GM18907 (cell line): ENCODE data around the gene GET3.
A peak's percentile ranks its signal among the peaks of the same experiment; 100 is the strongest.
"Not testable (repeated sequence)": the region's sequence is repeated elsewhere in the genome, so short reads cannot be mapped to it uniquely, and the experiment has no call there.

ENCODE experiments used
- ATAC-seq: cut with Tn5 transposase; IDR thresholded peaks from one replicate; pipeline ENCODE4 v1.9.1; 2021; ENCODE audit warnings: mild to moderate bottlenecking, moderate library complexity; ENCODE audit not compliant: unreplicated experiment

Gene GET3

DNA sequence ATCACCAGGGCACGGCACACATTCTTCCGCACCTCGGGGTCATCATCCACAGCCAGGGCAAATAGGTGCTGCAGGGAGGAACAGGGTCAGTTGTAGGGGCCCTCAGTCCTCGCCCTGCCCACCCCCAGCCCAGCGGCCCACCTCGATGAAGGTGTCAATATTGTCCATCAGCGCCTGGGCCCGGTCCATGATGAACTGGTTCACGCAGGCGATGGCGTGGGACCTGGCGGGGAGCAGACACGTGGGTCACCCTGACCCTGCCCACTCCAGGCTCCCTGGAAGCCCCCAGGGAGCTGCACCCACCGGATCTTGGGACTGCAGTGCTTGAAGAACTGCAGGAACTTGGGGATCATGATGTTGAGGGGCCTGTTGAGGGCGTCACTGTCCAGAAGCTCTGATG, 22.2 kb upstream of the GET3 start:
- ATAC-seq, result no peak

DNA sequence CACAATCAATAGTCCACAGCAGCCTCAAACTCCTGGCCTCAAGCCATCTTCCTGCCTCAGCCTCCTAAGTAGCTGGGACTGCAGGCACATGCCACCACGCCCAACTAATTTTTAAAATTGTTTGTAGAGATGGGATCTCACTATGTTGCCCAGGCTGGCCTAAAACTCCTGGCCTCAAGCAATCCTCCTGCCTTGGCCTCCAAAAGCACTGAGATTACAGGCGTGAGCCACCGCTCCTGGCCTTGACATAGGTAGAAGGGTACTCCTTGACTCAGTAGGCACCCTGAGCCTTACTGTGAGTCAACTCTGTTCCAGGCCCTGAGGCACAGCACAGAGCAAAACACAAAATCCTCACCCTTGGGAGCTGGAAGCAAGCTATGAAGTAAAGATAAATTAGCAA, 21.4 kb upstream of the GET3 start:
- no peak for ATAC-seq

DNA sequence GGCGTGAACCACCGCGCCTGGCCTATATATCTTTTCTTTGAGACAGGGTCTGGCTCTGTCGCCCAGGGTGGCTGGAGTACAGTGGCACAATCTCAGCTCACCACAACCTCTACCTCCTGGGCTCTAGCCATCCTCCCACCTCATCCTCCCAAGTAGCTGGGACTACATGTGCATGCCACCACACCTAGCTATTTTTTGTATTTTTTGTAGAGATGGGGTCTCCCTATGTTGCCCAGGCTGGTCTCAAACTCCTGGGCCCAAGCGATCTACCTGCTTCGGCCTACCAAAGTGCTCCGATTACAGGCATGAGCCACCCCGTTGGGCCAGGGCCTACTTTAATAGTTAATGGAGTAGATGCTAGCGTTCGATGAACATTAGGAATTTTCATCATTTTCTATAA, 17.0 kb upstream of the GET3 start:
- ATAC-seq, result no peak

DNA sequence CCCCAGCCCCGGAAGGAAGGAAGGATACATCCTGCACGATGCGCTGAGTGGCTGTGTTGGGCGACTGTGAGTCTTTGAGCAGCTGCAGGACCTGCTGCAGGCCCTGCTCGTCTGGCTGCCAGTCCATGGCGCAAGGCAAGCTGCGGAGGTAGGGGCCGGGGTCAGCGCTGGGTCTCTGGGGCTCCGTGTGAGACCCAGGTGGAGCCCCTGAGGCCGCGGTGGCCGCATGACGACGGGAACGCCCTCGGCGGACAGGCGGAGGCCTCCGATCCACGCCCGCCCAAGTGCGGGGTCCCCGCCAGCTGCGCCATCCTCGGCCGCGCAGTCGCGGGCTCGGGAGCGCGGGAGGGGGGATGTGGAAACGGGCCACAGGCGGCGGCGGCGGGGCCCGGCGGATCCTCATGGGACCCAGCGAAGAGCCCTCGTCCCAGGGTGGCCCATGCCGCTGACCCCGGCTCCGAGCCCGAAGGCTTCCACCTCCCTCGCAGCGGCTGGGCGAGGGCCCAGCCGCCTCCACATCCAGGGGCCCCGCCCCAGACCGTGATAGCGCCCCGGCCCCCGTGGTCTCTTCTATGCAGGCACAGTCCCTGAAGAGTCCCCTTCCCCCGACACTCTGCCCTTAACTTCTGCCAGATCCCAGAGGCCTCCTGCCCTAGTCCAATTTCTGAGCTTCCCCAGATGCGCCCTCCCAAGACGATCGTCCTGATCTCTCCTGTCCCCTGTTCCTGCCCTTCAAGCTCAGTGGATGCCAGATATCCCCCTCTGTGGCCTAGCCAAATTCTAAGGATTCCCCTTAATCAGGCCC, 16.2 kb upstream of the GET3 start:
- no peak for ATAC-seq

DNA sequence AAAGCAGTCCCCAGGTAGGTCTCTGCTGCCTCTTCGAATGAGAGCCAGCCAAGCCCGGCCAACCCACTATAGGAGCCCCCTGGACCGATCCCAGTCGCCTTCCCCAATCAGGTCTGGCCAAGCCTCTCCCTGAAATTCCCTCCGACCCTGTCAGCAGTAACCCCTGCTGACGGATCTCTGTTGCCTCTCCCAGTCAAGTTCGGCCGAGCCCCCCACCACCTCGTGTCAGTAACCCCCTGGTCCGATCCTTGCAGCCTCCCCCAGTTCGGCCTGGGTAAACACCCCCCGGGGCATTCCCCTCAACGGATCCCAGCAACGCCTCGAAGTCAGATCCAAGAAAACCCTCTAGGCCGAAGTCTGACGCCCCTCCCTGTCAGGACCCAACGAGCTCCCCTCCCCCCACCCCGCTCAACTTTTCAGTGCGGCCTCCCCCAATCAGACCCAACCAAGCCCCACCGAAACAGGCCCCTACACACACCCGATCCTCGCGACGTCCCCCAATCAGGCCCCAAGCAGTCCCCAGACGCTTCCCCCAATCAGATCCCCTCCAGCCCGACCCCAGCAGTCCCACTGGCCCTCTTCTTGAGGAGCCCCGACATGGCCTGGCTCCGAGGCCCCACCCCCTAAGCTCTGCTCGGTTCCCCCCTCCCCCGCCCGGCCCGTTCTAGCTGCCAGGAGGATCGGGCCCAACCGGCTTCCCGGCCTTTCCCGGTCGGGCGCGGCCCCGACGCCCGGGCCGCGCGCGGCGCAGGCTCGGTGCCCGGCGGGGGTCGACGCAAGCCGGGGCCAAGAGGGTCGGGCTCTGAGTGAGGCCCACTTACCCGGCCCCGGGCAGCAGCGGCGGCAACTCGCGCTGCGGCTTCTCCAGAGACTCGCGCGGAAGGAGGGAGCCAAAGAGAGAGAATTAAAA, 15.4 kb upstream of the GET3 start:
- peak; percentile 26 for ATAC-seq

DNA sequence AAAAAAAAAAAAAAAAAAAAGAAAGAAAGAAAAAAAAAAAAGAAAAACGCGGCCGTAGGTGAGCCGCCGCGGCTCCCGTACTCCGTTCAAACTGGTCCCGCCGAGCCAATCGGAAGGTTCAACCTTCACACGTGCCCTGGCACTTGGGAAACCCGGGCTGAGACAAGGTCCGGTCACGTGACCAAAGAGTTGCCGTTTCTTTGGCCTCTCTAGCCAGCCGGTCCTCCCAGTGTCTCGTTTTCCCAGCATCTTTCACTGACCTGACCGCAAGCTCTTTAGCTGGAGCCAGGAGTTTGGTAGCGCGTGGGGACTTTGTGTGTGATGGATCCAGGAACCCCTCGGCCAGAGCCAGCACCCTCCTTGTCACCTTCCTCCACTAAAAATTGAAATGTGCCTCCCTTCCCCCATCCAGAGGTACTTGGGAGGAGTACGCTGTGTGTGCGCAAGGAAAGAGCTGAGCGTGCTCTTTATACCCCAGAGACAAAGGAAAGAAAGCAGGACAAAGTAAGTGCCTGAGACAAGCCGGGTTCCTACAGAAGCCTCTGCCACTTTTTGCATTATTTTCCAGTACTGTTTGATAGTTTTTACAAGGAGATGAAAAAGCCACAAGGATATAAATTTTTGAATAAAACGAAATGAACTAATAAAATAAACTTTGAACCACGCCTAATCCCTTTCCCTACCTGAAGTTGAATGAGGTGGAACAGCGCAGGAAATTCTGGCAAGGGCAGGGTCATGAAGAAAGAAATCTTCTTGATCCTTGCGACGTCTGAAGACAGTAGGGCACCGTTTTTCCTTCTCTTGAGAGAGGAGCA, 14.5 kb upstream of the GET3 start:
- ATAC-seq, result peak; percentile 81

DNA sequence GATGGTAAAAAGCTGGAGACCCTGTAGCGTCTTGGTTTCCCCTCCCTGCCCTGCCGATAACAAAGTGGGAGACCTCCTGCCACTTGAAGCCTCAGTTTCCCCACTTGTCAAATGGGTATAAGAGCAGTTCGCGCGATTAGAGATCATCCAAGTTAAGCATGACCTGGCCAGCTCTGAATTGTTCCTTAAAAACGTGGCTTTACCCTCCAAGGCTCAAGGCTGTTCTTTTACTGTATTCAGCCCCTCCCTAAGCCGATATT, 14.0 kb upstream of the GET3 start:
- no peak for ATAC-seq

DNA sequence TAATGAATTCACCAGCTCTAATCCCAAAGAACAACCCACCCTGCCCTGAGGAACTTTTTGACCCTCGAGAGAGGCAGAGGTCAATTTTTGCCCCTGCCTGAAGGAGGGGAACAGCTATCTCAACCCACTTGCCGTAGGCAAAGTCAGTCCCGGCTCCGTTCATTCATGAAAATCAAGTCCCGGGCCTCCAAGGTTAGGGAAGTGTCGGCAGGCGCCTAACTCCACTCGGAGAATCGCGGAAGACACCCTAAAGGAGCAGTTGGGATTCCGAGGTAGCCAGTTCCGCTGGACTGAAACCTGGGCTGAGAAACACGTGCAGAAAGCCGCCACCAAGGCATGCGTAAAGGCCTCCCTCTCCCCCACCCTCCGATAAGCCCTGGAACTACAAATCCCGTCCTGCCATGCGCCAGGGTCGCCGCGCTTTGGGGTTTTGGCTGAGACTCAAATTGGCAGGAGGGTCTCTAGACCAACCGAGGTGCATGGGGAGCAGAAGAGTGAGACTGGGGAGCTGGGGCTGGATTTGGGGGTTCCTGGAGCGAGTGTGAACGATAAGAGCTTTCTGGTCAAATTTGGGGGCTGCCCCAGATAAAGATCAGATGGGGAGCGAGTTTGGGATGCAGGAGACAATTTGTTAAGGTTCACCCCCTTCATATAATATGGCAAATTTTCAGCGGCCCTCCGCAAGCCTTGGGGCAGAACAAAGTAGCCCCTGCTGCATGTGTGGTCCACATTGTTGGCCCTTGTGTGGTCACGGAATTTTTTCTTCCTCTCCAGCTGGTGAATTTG, 13.5 kb upstream of the GET3 start, which contains the start of gene TNPO2:
TSS of gene TNPO2 (minus strand) at position 292 of the 786 bp plus-strand sequence. CDS start 2,955 bp downstream, outside the sequence.
- ATAC-seq, result no peak

DNA sequence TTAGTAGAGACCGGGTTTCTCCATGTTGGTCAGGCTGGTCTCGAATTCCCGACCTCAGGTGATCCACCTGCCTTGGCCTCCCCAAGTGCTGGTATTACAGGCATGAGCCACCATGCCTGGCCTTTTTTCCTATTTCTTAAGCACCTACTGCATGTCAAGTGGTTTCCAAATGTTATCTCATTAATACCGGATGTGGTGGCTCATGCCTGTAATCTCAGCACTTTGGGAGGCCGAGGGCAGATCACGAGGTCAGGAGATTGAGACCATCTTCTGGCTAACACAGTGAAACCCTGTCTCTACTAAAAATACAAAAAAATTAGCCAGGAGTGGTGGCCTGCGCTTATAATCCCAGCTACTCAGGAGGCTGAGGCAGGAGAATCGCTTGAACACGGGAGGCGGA, 11.7 kb upstream of the GET3 start:
- not testable (repeated sequence) for ATAC-seq

DNA sequence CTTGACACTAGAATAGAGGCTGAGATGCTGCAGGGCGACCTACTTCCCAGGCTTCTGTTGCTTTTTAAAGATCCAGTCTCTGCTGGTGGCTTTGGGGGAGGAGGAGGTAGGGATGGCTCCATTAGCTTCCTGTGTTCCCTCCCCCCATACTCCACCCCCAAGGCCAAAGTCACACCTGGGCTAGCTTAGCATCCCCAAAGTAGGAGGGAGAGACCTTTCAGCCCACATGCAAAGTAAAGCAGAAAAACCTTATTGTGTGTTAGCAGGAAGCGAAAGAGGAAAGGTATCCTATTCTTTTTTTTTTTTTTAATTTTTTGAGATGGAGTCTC, 10.3 kb upstream of the GET3 start:
- ATAC-seq, result no peak

DNA sequence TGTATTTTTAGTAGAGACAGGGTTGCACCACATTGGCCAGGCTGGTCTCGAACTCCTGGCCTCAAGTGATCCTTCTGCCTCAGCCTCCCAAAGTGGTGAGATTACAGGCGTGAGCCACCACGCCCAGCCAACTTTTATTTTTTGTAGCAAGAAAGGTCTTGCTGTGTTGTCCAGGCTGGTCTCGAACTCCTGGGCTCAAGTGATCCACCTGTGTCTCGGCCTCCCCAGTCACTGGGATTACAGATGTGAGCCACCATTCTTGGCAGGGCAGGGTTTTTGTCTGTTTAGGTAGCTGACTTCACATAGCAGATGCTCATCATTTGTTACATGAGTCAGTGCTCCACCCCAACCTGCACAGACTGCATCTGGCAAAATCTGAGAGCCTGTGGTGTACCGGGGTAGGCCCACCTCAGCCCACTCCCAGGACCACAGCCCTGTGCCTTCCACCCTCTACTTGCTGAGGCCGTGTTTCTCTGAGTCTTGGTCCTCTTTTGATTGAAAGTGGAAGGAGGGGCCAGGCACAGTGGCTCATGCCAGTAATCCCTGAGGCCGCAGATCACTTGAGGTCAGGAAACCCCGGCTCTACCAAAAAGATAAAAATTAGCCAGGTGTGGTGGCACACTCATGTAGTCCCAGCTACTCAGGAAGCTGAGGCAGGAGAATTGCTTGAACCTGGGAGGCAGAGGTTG, 9.4 kb upstream of the GET3 start:
- ATAC-seq, result no peak

DNA sequence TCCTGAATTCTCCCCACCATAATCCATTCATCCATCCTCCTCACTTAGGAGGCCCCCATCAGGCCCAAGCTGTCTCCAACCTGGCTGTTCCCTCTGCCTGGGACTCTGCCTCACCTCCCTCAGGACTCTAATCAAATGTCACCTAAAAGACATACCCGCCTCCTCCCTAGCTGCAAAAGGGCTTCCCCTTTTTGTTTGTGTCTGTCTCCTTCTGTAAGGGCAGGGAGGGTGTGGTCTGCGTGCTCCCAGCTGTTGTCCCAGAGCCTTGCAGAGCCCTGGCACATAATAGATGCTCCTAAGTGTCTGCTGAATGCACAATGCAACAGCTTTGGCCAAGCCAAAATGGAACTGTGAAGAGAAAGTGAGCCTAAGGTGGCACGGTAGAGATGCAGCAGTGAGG, 7.2 kb upstream of the GET3 start:
- no peak for ATAC-seq

DNA sequence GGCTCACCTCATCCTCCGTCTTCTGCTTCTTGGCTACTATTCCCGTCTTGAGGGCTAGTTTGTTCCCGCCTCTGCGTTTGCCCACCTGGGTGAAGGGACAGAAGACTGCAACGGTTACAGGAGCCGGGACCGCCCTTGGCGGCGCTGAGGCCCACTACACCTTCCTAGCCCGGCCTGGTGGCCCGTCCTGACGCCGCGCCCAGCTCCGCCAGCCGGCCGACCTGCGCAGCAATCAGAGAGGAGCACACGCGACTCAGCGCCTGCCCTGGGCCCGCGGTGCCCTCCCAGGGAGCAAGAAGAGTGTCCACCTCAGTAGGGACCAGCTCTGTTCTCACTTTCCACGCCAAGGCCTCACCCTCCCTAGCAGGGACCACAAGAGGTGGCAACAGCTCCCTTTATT, 6.0 kb upstream of the GET3 start:
- ATAC-seq, result no peak

DNA sequence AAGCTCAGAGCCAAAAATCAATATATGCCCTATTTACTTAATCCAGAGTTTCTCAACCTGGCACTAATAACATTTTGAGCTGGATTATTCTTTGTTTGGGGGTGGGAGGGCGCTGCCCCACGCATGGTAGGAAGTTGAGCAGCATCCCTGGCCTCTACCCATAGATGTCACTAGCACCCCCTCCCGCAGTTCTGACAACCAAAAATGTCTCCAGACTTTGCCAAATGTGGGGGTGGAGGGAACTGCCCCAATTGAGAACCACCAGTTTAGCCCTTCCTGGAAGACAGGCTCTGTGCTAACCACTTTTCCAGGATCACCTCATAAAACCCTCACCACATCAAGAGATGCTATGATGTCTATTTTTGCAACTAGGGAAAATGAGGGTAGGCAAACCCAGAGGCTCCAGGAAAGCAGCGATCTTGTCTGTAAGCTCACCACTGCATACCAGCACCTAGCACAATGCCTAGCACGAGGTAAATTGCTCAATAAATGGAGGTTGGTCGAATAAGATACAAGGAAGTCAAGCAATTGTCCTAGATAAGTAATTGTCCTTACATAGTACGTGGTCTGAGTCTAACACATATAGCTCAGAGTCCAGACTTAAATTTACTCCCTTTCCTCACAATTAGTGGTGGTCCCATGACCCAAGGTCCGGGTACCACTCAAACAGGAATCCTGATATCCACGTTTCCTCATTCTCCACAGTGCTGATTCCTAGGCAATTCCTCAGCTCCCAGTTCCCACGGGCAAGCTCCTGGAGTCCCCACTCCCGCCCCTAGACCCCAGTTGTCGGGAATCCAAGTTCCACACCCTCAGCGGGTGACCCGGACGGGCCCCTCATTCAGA, 3.7 kb upstream of the GET3 start:
- no peak for ATAC-seq

DNA sequence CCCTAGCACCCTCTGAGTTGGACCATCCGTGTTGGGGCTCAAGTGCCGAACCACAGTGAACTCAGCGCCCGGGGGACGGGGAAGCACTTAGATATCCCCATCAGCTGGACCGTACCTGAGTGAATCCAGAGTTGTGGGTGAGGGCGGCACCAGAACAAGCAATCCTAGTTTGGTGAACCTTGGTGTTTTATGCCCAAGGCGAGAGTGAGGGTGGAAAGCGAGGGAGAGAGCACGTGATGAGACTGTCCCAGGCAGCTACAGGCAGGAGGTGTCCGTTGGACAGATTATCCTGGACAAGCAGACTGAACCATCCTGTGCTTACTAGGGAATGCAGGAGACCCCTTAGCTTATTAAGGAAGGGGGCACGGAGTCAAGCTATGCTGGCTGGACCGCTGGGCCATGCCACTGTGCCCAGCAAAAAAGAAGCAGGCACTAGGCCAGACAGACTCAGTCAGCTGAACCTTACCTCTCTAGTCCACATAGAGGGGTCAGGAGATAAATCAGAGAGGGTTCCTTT, 596 bp downstream of the GET3 start:
- ATAC-seq, result no peak

DNA sequence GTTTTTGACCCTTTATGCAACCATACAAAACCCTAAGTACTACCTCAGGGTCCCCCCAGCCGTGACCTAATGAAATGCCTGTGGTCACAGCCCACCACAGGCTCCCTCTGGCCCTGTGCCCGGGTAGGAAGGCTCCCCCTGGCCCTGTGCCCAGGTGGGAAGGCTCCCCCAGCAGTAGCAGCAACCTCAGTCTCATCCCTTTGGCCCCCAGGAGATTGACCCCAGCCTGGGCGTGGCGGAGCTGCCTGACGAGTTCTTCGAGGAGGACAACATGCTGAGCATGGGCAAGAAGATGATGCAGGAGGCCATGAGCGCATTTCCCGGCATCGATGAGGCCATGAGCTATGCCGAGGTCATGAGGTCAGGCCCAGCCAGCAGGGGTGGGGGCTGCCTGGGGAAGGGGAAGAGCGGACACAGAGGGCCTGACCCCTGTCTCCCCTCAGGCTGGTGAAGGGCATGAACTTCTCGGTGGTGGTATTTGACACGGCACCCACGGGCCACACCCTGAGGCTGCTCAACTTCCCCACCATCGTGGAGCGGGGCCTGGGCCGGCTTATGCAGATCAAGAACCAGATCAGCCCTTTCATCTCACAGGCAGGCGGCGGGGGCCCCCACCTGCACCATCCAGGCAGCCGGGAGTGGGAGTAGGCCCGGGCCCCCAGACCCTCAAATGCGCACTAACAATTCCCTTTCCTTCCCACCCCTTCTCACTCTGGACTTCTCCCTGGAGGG, 8.0 kb downstream of the GET3 start:
- ATAC-seq, result no peak

DNA sequence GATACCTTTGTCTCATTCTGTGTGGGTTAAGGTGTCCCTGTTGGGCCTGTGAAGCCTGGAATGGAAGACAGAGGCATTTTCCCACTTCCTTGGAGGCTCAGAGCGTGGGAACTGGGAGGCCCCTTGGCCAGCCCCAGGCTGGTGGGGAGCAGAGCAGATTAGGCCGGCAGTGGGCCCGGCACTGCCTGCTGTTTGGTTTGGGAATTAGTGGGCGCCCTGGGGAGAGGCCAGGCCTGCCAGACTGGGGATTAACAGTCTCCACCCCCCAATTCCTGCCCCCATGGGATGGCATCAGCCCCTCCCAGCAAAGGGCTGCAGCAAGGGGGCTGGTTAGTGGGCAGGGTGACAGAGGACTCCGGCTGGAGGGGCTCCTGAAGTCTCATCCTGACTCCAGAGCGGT, 11.2 kb downstream of the GET3 start:
- ATAC-seq, result no peak

DNA sequence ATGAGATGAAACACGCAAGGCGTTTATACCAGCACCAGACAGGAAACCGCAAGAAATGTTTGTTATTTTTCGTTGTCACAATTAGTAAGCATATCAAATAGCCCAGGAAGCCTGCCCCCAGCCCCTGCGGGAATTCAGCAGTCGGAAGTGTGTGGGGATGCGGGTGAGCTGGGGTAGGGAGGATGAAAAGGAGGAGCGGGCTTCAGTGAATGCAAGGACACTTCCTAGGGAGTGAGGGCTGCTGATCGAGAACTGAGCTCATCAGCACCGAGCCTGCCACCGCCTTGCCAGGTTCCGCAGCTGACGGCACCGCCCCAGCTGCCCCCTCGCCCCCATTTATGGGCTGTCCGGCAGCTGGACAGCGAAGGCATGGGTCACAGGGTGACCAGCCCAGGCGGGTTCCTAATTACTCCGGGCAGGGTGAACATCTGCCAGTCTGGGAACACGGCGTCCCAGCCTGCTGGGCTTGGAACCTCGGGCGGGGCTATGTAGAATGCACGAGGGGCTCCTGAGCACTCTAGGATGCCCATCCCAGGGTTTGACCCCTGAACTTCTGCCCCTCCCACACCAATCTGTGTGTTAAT, 12.7 kb downstream of the GET3 start:
- no peak for ATAC-seq
